Measurements from ENCODE around the gene LMAN2L. TPM values are rescaled to one million over a fixed set of nuclear protein-coding genes. Genes with fewer than 3 reads are reported as not detected.

LMAN2L gene
- total RNA-seq, 6 donors from 2014 or later = 11.5 to 18.9 (median 15.2) TPM

DNA sequence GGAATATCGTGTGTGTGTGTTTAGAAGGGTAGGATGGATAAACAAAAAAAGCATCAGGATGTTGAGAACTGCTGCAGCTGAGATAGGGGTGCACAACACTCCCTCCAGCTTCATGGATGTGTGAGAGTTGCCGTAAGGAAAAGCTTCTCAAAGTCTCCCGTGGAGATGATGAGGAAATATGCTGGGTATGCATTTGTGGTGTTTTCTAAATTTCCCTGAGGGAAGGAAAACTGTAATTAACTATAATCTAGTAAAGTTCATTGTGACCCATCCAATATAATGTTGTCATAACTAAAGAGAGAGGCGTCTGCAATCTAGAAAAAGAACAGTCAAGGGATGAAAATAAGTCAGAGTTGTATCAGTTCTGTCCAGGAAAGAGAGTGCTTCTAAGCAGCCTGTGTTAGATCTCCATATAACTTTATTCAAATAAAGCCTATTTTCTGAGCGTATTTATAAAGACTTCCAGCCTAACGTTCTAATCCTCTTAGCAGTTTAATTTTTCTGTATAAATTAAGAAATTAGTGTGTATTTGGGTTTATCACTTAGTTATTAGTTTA is 7.3 kb upstream of the LMAN2L start:
- Histone ChIP-seq H3K27me3 (no peaks in the 10 kb centered on the region), H3K9me3 (no peaks in the 10 kb centered on the region), H3K4me1 (no peaks in the 10 kb centered on the region), H3K4me3 (no peak overlapping the region), H3K27ac (no peak overlapping the region), H3K36me3 (no peaks in the 10 kb centered on the region)
- WGBS, 2 donors = 59 to 76% methylated on average over 6 of the region's 6 CpGs
- no peak for DNase-seq
- peak in 1 of 2 donors; percentile 37 for ATAC-seq (ENCODE audit: low FRiP score in 2 of 2)
- TF ChIP-seq, protein P1, sequence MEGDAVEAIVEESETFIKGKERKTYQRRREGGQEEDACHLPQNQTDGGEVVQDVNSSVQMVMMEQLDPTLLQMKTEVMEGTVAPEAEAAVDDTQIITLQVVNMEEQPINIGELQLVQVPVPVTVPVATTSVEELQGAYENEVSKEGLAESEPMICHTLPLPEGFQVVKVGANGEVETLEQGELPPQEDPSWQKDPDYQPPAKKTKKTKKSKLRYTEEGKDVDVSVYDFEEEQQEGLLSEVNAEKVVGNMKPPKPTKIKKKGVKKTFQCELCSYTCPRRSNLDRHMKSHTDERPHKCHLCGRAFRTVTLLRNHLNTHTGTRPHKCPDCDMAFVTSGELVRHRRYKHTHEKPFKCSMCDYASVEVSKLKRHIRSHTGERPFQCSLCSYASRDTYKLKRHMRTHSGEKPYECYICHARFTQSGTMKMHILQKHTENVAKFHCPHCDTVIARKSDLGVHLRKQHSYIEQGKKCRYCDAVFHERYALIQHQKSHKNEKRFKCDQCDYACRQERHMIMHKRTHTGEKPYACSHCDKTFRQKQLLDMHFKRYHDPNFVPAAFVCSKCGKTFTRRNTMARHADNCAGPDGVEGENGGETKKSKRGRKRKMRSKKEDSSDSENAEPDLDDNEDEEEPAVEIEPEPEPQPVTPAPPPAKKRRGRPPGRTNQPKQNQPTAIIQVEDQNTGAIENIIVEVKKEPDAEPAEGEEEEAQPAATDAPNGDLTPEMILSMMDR (IDR thresholded peaks at IDR 0.05) = no peak
- TF ChIP-seq POLR2A (IDR thresholded peaks at IDR 0.05) (no peak), POLR2AphosphoS5 (IDR thresholded peaks at IDR 0.05) (no peak), EP300 (IDR thresholded peaks at IDR 0.05) (no peak)

DNA sequence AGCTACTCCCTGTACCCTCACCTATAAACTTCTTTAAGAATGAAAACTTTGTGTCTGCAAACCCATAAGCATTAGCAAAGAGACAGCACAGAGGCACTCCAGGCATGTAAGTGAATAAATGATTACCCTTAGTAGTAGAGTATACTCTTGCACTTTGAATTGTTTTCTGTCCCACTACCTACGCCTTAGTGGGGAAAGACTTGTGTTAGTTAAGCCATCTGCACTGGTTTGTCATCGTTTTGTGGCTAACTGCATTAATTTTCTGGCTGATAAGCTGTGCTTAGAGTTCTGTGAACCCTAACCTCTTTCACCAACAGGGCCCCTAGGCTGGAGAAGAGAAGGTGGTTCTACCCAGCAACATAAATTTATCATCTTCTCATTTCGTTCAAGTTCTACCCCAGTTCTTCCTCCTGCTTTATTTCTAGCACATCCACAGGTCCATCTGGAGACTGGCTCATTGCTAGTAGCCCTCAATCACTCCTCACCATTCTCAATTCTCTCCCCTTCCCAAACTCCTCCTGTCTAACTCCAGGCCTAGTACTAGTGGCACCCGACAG is 710 bp downstream of the LMAN2L start:
- H3K4me1 ChIP-seq = peaks cover 17 to 43% (median 29%) of the 10 kb centered on the region in 4 donors
- no peaks in the 10 kb centered on the region for H3K9me3 ChIP-seq
- 16 to 29% methylated on average over 4 of the region's 4 CpGs for WGBS, 2 donors
- peaks cover 2 to 14% (median 6%) of the 10 kb centered on the region in 4 donors for H3K36me3 ChIP-seq
- ATAC-seq (ENCODE audit: low FRiP score in 2 of 2) (peak in 1 of 2 donors; percentile 36), DNase-seq (no peak)
- H3K27me3 ChIP-seq = no peaks in the 10 kb centered on the region
- H3K27ac ChIP-seq = peak overlapping the region; percentile 69 to 88 (median 82)
- TF ChIP-seq, protein P1 (IDR thresholded peaks at IDR 0.05) = no peak
- no peak for TF ChIP-seq POLR2A (IDR thresholded peaks at IDR 0.05)
- TF ChIP-seq EP300 (IDR thresholded peaks at IDR 0.05) = no peak
- no peak for TF ChIP-seq POLR2AphosphoS5 (IDR thresholded peaks at IDR 0.05)
- H3K4me3 ChIP-seq = peak overlapping the region; percentile 76 to 99 (median 86)

DNA sequence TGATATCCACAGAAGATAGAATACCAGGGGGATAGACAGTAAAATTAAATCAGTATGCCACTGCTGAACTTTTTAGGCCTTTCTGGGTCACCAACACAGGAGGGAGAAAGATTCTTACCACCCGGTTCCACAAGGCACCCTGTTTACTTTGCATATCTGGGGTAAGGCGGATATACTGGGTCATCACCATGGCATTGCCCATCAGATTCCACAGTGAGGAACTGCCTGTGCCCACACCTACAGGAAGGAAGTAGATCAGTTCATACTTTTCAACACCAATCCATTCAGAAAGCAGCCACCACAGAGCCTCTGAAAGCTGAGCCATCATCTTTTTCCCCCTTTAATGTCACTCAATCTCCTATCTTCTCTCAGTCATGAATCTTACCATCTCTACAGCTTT is 2.0 kb downstream of the LMAN2L start:
- TF ChIP-seq EP300 (IDR thresholded peaks at IDR 0.05) (no peak), POLR2AphosphoS5 (IDR thresholded peaks at IDR 0.05) (no peak), POLR2A (IDR thresholded peaks at IDR 0.05) (no peak)
- TF ChIP-seq, protein P1 (IDR thresholded peaks at IDR 0.05) = no peak
- Histone ChIP-seq H3K4me1 (peaks cover 17 to 43% (median 29%) of the 10 kb centered on the region in 4 donors), H3K4me3 (no peak overlapping the region), H3K27ac (no peak overlapping the region), H3K9me3 (no peaks in the 10 kb centered on the region), H3K27me3 (no peaks in the 10 kb centered on the region), H3K36me3 (peaks cover 14 to 27% (median 18%) of the 10 kb centered on the region in 4 donors)
- no peak for DNase-seq
- ATAC-seq (ENCODE audit: low FRiP score in 2 of 2) = no peak
- 49 to 50% methylated on average over 2 of the region's 2 CpGs for WGBS, 2 donors

DNA sequence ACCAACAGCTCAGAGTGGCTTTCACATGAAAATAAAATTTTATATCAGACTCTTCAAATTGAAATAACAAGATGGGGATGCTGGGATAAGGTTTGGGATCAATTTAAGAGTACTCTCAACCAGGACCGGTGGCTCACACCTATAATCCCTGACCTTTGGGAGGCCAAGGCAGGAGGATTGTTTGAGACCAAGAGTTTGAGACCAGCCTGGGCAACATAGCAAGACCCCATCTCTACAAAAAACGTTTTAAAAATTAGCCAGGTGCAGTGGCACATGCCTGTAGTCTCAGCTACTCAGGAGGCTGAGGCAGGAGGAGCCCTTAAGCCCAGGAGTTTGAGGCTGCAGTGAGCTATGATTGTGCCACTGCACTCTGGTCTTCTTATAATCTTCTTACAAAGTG is 2.6 kb downstream of the LMAN2L start:
- WGBS, 2 donors = 83 to 88% methylated on average over 2 of the region's 2 CpGs
- no peak overlapping the region for H3K4me3 ChIP-seq
- H3K4me1 ChIP-seq = peaks cover 17 to 43% (median 29%) of the 10 kb centered on the region in 4 donors
- H3K27me3 ChIP-seq = no peaks in the 10 kb centered on the region
- no peaks in the 10 kb centered on the region for H3K9me3 ChIP-seq
- peaks cover 14 to 33% (median 23%) of the 10 kb centered on the region in 4 donors for H3K36me3 ChIP-seq
- H3K27ac ChIP-seq = no peak overlapping the region
- ATAC-seq (ENCODE audit: low FRiP score in 2 of 2) (no peak), DNase-seq (no peak)
- TF ChIP-seq EP300 (IDR thresholded peaks at IDR 0.05) (no peak), POLR2AphosphoS5 (IDR thresholded peaks at IDR 0.05) (no peak), POLR2A (IDR thresholded peaks at IDR 0.05) (no peak)
- TF ChIP-seq, protein P1 (IDR thresholded peaks at IDR 0.05) = no peak
